Right kidney (tissue), 9 donors: ENCODE data around the gene CBY3.
A peak's percentile ranks its signal among the peaks of the same experiment; 100 is the strongest.
"Not testable (repeated sequence)": the region's sequence is repeated elsewhere in the genome, so short reads cannot be mapped to it uniquely, and the experiment has no call there.

Experiments
- DNase-seq: peaks from one replicate; pipeline ENCODE4 v3.0.0-alpha.2; 2016
- long read RNA-seq, 8 donors: transcript quantifications; one replicate each; lab custom pipeline, GENCODE V29; 2026

The CBY3 gene
- long read RNA-seq, donor 1, result 0 reads
- long read RNA-seq, donor 2, result 0 reads
- long read RNA-seq, donor 3, result 0 reads
- long read RNA-seq, donor 4, result 0 reads
- long read RNA-seq, donor 5, result 0 reads
- long read RNA-seq, donor 6, result 0 reads
- long read RNA-seq, donor 7, result 0 reads
- long read RNA-seq, donor 8, result 0 reads

- DNase-seq, result no peak
These were observed at the start of gene CBY3 for GRCh38 chr5:179680780-179681401. Gene CBY3, minus strand, starts transcription at chr5:179681034. Its CDS starts 116 bp downstream, at chr5:179680918.

GRCh38 chr5:179730356-179730755 is 49.5 kb upstream of the CBY3 start:
- no peak for DNase-seq

- no peak for DNase-seq
These were observed 48.9 kb upstream of the CBY3 start for GRCh38 chr5:179729727-179730126.

GRCh38 chr5:179729303-179729702 is 48.5 kb upstream of the CBY3 start:
- no peak for DNase-seq

GRCh38 chr5:179727106-179727505 is 46.3 kb upstream of the CBY3 start:
- DNase-seq, result no peak

- no peak for DNase-seq
These were observed 43.3 kb upstream of the CBY3 start for GRCh38 chr5:179724163-179724562.

- no peak for DNase-seq
These were observed 39.4 kb upstream of the CBY3 start for GRCh38 chr5:179720222-179720621.

- DNase-seq, result no peak
These were observed 35.5 kb upstream of the CBY3 start for GRCh38 chr5:179716286-179716685.

- DNase-seq, result no peak
These were observed 19.6 kb upstream of the CBY3 start for GRCh38 chr5:179700401-179700918.

GRCh38 chr5:179699616-179700237 is 18.9 kb upstream of the CBY3 start:
- peak; percentile 52 for DNase-seq

GRCh38 chr5:179698935-179699615 is 18.2 kb upstream of the CBY3 start, which contains the start of gene CANX:
Gene CANX, plus strand, starts transcription at chr5:179698967. Its CDS starts 6,715 bp downstream, at chr5:179705682.
- peak; percentile 94 for DNase-seq

GRCh38 chr5:179697993-179698934 is 17.4 kb upstream of the CBY3 start:
- DNase-seq, result peak; percentile 98

- not testable (repeated sequence) for DNase-seq
These were observed 16.7 kb upstream of the CBY3 start for GRCh38 chr5:179697543-179697942.

GRCh38 chr5:179697108-179697507 is 16.3 kb upstream of the CBY3 start:
- no peak for DNase-seq

- DNase-seq, result no peak
These were observed 15.8 kb upstream of the CBY3 start for GRCh38 chr5:179696603-179697002.

GRCh38 chr5:179694561-179694960 is 13.7 kb upstream of the CBY3 start:
- no peak for DNase-seq

- DNase-seq, result not testable (repeated sequence)
These were observed 8.4 kb upstream of the CBY3 start for GRCh38 chr5:179689212-179689611.

GRCh38 chr5:179680014-179680779 is 637 bp downstream of the CBY3 start:
- no peak for DNase-seq

GRCh38 chr5:179679014-179679674 is 1.7 kb downstream of the CBY3 start:
- no peak for DNase-seq

GRCh38 chr5:179678223-179679013 is 2.4 kb downstream of the CBY3 start:
- peak; percentile 98 for DNase-seq
